Activated CD8-positive, alpha-beta memory T cell treated with anti-CD3 and anti-CD28 coated beads for 4 hours (primary cell): ENCODE measurements around the gene KIF3B.
"Not testable (repeated sequence)": the region's sequence is repeated elsewhere in the genome, so short reads cannot be mapped to it uniquely, and the experiment has no call there.

Experiments
- DNase-seq, 2 donors: peaks; one replicate each; pipeline ENCODE4 v3.0.0-alpha.2; 2020; ENCODE audit warnings: low read depth in 2 of 2

Gene KIF3B

DNA sequence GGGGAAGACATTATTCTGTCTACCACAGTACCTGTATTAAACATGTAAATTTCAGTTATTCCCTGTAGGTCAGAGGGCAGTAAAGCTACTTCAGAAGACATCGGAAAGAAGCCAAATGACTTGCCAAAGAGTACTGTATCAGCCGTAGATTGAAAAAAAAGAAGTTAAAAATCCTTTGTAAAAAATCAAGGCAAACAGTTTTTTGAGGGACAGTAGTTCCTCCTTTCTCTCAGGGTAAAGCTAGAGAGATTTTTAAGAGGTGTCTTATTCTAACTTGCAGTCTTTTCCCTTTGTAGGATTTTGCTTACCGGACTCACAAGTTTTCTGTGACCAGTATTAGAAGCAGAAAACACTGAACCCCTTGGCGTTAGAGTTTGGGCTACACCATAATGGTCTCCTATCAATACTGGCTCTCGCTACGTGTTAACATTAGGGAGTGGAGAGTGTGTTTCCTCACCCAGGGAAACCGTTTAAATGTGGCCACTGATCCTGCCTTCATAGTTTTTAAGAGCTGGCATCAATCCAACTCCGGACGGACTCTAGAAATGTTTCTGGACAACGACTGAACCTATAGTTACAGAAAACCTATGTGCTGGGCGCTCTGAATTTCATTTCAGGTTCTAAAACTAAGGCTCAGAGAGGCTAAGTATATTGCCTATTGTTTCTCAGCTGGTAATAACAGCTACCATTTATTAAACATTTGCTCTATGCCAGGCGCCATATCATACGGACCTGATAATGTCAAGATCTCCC lies 79.3 kb downstream of the KIF3B start:
- no peak for DNase-seq

GRCh38 chr20:32357375-32357868 lies 80.0 kb downstream of the KIF3B start:
- DNase-seq, result no peak

DNA sequence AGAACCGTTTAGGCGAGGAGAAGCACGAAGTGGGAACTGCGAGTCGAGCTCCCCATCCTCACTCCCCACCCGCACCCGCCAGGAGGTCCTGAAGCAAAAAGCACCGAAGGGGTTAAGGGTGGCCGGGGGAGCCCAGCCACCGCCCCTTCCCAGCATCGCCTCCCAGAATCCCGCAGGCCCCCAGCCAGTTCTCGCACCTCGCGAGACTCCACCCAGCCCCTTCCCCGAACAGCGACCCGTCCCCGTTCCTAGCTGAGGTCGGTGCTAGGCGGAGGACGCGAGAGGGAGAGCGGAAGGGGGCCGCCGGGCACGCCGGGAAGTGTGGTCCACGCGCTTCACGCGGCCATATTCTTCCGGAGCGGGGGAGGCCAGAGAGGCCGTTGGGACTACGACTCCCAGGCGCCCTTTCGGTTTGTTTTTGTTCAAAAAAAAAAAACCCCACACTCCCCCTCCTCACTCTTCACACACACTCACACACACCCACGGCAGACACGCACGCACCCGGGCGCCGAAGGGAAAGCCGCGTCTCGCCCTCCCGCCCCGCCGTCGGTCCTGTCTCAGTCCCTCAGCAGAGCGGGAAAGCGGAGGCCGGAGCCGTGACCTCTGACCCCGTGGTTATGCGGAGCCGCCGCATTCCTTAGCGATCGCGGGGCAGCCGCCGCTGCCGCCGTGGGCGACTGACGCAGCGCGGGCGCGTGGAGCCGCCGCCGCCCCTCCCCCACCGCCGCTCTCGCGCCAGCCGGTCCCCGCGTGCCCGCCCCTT lies 80.6 kb downstream of the KIF3B start, which contains the start of gene ASXL1:
Gene ASXL1 (plus strand): TSS at position 463 of the 763 bp plus-strand sequence. CDS start 445 bp downstream, outside the sequence.
- peak; percentile 82 to 91 for DNase-seq

GRCh38 chr20:32358632-32358882 lies 81.1 kb downstream of the KIF3B start:
- DNase-seq, result no peak

- peak; percentile 44 to 58 for DNase-seq
Observed at GRCh38 chr20:32358883-32359632, 81.6 kb downstream of the KIF3B start.

GRCh38 chr20:32359633-32360332 lies 82.3 kb downstream of the KIF3B start:
- DNase-seq, result no peak

GRCh38 chr20:32360333-32360634 lies 82.8 kb downstream of the KIF3B start:
- no peak for DNase-seq

DNA sequence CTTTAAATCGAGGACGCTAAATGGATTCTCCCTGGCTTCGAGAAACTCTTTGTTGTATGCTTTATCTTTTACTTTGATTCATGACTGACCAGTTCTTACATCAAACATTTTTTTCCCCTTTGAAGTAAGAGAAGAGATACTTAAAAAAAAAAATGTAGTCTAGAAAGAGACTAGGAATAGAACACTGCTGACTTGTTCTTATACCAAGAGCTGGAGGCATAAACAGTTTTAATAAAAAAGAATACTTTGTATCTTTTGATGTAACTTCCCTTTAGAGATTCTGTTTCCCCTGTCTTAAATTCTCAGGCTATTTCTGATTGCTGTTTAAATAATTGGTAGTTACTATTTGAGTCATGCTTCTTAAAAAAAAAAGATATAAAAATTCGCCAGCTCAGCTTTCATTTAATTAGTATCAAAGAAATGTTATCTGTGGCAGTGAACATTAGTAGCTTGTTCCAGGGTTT lies 85.5 kb downstream of the KIF3B start:
- DNase-seq, result no peak

DNA sequence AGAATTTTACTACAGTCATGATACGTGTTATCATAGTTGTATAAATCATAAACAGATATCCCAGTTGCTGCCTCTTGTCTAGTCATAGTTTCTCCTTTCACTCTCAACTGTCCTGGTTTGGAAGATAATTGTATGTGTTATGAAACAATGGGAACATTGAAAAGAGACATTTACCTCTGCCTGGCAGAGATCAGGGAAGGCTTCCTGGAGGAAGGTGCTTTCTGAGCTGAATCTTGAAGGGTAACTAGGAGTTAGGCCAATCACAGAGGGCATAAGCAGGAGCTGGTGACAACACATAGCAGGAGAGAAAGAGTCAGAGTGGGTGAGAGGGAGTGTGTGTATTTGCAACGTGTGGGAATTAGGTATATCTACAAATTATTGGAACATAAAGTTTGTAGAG lies 86.0 kb downstream of the KIF3B start:
- no peak for DNase-seq

GRCh38 chr20:32364554-32365208 lies 87.2 kb downstream of the KIF3B start:
- DNase-seq, result no peak

DNA sequence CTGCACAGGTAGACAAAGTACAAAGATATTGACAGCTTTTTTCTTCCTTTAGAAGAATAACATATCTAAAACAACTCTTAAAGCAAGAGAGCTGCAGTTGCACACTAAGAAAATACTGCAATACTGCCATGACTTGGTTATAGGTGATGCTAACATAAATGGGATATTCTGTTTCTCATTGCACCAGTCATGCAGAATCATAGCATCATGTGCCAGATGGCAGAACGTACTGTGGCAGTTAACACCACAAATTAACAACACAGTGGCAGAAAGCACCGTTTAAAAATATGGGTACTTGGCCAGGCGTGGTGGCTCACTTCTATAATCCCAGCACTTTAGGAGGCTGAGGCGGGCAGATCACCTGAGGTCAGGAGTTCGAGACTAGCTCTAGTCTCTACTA lies 88.1 kb downstream of the KIF3B start:
- DNase-seq, result no peak

GRCh38 chr20:32366380-32366779 lies 88.9 kb downstream of the KIF3B start:
- DNase-seq, result no peak

DNA sequence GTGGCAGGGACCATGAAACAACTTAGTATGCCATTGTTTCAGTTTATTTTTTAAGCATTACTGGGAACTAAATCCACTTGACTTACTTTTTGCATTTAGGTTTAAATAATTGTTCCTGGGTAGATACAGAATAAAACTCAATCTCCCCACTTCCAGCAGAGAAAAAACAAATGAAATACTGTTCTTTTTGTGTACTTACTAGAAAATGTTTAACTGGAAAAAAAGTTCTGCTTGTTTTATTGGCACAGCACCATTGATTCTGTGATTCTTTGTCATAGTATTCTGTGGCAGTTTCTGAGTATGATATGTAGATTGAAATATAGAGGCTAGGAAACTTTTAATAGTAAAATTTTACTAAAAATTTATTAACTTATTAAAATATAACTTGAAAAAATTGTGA lies 90.9 kb downstream of the KIF3B start:
- no peak for DNase-seq

GRCh38 chr20:32368925-32369324 lies 91.5 kb downstream of the KIF3B start:
- no peak for DNase-seq

- DNase-seq, result no peak
Observed at GRCh38 chr20:32370897-32371296, 93.4 kb downstream of the KIF3B start.

- DNase-seq, result no peak
Observed at GRCh38 chr20:32378461-32378860, 101.0 kb downstream of the KIF3B start.

GRCh38 chr20:32380037-32380436 lies 102.6 kb downstream of the KIF3B start:
- not testable (repeated sequence) for DNase-seq

- DNase-seq, result no peak
Observed at GRCh38 chr20:32380745-32381144, 103.3 kb downstream of the KIF3B start.

- no peak for DNase-seq
Observed at GRCh38 chr20:32382102-32382950, 104.9 kb downstream of the KIF3B start.

DNA sequence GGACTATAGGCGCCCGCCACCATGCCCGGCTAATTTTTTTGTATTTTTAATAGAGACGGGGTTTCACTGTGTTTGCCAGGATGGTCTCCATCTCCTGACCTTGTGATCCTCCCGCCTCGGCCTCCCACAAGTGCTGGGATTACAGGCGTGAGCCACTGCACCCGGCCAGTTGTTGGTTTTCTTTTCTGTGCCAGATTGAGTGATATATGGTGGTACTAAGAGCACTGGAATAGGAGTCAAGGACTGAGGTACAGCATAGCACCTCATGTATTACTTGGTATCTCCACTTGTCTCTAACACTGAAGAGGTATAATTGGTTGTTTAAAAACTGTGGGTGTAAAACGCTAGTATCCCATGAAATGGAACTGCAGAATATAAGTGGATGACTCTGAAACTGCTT lies 106.0 kb downstream of the KIF3B start:
- not testable (repeated sequence) for DNase-seq
